Esophagus muscularis mucosa (tissue), 4 donors: ENCODE results near the gene ITPR3.

ENCODE experiments used
- EP300 ChIP-seq: sonication (generic); formaldehyde crosslinking; IDR thresholded peaks from one replicate; pipeline ENCODE4 v1.6.1; 2017; ENCODE audit warnings: antibody characterized with exemption
- POLR2A ChIP-seq: fragments of 450-650 bp; IDR thresholded peaks from one replicate; pipeline ENCODE4 v1.6.1; 2017; ENCODE audit warnings: antibody characterized with exemption, moderate library complexity, mild to moderate bottlenecking, low read depth
- POLR2AphosphoS5 ChIP-seq, 2 donors: sonication (generic); formaldehyde crosslinking; IDR thresholded peaks; one replicate each; pipeline ENCODE4 v1.6.1; 2017; ENCODE audit warnings: antibody characterized with exemption in 2 of 2
- TF ChIP-seq, protein P1 (sequence below), 3 experiments: fragments of 200-600 bp in 2 of 3; fragments of 450-650 bp in 1 of 3; sonication (generic) in 2 of 3; IDR thresholded peaks; one replicate each; pipeline ENCODE4 v1.5.1; 2017 to 2019; ENCODE audit warnings: antibody characterized with exemption in 3 of 3, mild to moderate bottlenecking in 2 of 3, moderate library complexity in 1 of 3

DNA sequence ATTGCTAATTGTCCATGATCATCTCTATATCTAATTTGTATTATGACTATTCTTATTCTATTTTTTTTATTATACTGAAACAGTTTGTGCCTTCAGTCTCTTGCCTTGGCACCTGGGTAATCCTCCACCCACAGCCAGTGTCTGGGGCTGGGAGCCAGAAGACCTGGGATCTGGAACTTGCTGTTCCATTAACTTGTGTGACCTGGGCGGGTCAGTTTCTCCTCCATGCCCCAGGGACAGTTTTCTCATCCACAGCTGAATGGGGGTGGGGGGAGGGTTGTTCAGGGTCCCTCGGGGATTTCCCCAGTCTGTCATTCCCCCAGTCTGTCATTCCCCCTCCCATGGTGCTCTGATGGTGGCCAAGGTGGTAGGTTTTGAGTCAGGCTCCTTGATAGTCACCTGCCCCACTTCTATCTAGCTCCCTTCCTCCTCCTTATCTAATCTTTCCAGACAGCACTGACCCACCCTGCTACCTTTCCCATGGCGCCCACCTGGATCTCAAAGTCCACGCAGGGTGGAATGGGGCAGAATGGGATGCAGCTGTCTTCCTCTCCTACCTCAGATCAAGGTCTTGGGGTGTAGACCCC lies 10.9 kb downstream of the ITPR3 start:
- TF ChIP-seq POLR2AphosphoS5 (IDR thresholded peaks at IDR 0.05) (no peak), POLR2A (no peak), EP300 (no peak)
- TF ChIP-seq, protein P1, sequence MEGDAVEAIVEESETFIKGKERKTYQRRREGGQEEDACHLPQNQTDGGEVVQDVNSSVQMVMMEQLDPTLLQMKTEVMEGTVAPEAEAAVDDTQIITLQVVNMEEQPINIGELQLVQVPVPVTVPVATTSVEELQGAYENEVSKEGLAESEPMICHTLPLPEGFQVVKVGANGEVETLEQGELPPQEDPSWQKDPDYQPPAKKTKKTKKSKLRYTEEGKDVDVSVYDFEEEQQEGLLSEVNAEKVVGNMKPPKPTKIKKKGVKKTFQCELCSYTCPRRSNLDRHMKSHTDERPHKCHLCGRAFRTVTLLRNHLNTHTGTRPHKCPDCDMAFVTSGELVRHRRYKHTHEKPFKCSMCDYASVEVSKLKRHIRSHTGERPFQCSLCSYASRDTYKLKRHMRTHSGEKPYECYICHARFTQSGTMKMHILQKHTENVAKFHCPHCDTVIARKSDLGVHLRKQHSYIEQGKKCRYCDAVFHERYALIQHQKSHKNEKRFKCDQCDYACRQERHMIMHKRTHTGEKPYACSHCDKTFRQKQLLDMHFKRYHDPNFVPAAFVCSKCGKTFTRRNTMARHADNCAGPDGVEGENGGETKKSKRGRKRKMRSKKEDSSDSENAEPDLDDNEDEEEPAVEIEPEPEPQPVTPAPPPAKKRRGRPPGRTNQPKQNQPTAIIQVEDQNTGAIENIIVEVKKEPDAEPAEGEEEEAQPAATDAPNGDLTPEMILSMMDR (IDR thresholded peaks at IDR 0.05): no peak
